Measurements from ENCODE around the gene CLDN2.
A peak's percentile ranks its signal among the peaks of the same experiment; 100 is the strongest.
"Not testable (repeated sequence)": the region's sequence is repeated elsewhere in the genome, so short reads cannot be mapped to it uniquely, and the experiment has no call there.

Gene CLDN2

DNA sequence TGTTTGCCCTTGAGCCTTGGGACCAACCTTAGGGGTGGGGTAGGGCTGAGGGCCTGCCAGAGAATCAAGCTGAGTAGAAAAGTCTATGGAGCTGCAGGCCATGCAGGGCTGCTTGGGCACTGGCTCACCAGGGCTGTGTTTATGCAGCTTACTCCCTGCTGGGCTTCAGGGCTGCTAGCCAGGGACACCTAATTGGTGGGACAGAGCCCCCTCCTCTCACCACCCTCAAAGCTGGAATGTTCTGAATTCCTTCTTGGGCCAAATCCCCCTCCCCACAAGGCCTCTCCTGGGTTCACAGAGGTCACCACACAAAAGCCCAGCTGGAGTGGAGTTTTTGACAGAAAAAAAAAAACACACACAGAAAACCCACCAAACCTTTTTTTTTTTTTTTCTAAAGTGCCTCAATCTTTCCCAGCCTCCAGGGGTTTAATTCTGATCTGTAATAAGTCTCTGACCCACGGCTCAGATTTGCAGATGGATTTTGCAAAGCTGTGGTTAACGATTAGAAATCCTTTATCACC is at the start of gene CLDN2:
Gene CLDN2 (plus strand): TSS at position 471 of the 521 bp plus-strand sequence. CDS start 7,827 bp downstream, outside the sequence.
- DNase-seq, result no peak

GRCh38 chrX:106872796-106873195 is 47.4 kb upstream of the CLDN2 start:
- DNase-seq, result not testable (repeated sequence)

- no peak for DNase-seq
Observed at GRCh38 chrX:106874075-106874474, 46.1 kb upstream of the CLDN2 start.

DNA sequence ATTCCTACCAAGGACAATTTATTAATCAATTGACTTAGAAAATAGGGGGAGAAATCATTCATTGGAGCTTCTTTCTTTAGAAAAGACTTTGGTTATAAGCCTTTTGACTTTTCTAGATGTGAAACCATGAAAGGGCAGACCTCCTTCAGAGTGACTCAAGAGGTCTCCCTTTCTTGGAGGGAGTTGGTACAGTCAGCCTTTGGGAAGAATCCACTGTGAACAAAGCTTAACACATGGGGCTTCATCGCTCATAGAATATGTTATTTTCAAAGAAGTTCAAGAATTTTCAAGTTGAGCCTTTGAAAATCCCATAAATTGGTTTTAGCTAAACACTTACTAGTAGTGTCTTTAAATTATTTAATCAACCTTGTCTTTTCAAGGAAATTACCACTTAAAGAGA is 45.1 kb upstream of the CLDN2 start:
- DNase-seq, result no peak

DNA sequence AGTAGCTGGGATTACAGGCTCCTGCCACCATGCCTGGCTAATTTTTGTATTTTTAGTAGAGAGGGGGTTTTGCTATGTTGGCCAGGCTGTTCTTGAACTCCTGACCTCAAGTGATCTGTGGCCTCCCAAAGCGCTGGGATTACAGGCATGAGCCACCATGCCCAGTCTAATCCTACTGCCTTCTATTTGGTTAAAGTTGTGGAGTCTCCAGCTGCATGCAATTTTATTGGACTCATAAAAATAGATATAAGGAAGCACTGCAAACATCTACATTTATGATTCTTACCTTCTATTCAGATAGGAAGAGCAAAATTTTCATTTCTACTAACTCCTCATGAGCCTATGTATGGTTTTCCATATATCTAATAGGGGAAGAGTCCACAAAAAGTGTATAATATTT is 30.7 kb upstream of the CLDN2 start:
- DNase-seq, result no peak

DNA sequence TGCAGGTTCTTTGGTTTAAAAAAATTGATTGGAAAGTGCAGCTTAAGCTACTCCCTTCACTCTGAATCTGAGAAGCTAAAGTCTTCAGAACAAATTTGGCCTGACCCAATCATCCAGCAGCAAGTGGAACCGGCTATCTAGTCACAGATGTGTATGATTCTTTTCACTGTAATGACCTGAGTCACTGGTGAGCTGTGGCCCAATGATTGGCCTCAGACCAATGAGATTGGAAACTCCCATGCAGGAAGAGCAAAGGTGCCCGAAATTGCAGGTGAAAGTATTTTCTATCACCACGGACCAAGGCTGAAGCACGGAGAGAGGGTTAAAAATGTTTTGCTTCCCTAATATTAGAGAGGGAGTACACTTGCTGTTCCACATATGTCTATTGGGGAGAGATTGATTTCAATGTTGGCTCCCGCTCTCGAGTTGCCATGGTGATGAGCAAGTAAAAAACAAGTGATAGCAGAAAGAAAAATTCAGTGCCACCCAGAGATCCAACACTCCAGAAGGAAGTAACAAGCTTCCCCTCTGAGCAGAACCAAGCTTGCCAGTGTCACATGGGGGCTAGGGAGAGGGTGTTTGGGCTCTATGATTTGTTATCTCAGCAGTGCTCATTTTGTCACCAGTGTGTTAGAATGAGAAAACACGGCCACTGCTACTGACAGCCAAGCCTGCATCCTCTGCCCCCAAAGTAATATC is 28.3 kb upstream of the CLDN2 start:
- DNase-seq, result no peak

- peak; percentile 67 for DNase-seq
Observed at GRCh38 chrX:106894392-106894909, 25.8 kb upstream of the CLDN2 start.

DNA sequence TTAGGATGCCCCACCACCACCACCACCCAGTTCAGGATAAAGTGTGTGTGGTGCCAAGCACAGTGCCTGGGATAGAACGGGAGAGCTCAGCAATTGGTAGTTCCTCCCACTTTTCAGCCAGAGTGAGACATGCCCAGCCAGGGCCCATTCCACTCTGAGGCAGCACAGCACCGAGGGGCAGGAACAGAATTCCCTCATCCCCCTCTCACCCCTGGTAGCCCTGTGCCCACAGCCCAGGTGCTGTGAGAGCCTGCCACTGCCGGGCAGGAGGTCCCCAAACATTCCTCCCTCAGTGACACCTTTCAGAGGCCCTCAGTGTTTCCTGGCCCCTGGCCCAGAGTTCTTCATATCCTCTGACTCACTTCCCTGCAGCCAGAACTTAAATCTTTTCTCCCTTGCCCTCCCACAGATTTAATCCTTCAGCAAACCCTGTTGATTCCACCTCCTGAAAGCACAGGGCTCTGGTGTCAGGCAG is 25.2 kb upstream of the CLDN2 start:
- no peak for DNase-seq

DNA sequence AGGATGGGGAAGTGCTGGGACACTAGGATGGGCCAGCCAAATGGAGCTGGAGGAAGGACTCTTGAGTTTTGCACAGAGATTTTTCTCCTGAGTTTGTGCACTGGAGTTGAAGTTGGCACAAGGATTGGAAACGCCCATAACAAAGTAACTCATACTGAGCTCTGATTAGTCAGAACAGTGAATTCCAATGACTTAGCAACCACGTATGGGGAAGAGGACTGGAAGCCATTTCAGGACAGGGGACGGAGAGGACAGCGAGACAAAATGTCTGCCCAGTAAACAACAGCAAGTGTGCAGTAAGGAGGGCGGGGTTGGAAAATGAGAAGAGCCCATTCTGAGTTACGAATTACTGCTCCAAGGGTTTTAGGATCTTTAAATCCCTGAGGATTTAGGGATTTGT is 22.9 kb upstream of the CLDN2 start:
- DNase-seq, result no peak

GRCh38 chrX:106898462-106898861 is 21.7 kb upstream of the CLDN2 start:
- DNase-seq, result peak; percentile 7

DNA sequence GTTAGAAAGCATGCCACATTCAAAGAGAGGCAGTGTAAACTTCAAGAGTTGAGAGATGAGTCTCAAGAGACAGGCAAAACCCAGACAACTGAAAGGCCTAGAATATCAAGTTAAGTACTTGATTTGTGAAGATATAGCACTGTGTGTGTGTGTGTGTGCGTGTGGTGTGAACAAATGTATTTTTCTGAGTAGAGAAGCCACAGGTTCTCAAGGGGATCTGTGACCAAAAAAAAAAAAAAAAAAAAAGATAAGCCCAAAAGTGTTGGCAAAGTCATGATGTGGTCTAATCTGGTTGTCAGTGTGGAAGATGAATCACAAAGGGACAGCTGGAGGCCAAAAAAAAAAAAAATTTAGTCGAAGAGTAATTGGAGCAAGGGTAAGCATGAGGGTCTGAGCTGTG is 20.9 kb upstream of the CLDN2 start:
- no peak for DNase-seq

DNA sequence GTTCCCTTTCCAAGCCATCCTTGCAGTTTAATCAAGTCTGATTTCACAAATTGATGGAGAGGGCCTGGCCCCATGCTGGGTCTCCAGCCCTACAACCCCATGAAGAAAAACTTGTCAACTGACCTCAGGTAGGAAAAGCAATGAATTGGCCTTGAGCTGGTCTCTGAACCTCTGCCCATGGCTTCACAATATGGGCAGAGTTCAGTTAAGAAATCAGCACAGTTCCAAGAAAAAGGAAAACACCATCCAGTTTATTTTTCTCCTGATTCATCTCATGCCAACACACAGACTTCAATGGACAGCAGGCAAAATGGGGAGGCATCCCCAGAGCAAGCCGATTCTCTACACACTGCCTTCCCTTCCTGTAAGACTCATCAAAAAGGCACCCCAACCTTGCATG is 20.4 kb upstream of the CLDN2 start:
- DNase-seq, result no peak

DNA sequence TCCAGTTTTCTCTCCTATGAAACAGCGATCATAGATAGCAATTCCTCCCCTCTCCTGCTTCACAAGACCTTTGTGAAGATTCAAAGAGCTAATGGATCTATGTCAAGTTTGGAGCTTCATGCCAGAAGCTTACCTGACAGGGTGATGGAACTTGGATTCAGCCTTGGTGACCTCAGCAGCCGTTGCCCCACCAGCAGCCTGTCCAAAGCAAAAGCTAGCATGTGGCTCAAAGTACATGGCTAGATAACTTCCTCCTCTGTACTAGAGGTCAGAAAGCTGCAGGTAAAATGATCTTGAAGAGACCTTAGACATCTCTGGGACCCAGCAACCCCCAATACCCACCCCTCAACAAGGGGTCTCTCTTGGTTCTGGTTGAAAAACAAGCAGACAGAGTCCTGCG is 18.9 kb upstream of the CLDN2 start:
- DNase-seq, result no peak

DNA sequence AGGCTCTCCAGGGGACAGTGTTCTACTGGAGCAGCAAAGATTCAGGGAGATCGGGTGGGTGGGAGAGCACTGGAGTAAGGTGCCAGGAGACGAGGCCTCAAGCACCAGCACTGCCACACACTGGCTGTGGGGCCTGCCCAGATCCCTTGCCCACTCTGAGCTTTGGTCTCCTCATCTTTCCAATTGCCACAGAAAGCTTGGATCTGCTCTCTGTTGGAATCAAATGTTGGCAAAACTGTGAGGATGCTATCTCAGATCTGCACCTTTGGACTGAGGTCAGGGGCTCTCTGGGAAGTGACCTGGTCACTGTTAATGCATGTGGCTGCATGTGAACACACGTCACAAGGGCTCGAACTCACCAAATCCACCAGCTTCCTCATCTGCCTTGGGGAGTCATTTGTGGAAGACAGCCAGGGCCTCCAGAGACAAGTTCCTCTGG is 18.4 kb upstream of the CLDN2 start:
- DNase-seq, result no peak

DNA sequence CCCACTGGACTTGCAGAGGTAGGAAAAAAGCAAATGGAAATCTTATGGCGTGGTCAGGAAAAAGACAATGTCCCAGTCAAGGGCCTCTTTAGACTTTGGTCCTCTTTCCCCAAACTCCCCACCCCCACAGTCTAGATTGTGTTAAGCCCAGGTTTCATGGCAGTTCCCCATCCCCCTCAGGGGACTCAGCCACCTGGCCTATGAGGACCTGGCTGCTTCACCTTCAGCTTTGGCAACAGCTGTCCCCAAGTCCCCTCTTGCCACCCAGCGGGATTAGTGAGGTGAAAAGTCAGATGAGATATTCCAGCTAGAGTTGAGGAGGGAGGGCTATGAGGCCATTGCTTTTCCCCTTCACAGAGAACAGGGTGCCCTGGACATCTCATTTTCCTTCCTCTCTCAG is 17.5 kb upstream of the CLDN2 start:
- no peak for DNase-seq

DNA sequence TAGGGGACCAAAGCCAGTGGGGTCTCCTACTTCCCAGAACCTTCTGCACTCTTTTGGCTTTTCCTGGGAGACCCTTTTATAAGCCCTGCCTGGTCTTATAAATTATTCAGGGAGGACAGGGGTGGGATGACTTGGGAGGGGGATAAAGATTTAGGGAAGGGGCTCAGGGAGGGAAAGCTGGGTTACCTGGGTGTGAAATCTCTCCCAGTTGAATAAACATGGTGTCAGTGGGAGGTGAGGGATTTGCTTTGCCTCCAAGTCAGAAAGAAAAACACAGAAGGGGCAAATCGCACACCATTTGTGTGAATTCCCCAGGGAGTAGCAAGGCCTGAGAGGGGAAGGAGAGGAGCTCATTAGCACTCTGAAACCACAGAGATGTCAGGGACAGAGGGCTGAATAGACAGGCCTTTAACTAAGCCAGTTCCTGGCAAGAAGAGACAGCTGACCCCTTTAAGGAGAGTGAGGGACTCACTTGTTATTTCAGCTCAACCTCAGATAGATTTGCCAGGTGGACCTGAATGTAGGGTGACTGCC is 16.8 kb upstream of the CLDN2 start, which contains the start of gene RIPPLY1:
Gene RIPPLY1 (minus strand): TSS at position 51 of the 534 bp plus-strand sequence. CDS start 54 bp downstream, outside the sequence.
- no peak for DNase-seq

DNA sequence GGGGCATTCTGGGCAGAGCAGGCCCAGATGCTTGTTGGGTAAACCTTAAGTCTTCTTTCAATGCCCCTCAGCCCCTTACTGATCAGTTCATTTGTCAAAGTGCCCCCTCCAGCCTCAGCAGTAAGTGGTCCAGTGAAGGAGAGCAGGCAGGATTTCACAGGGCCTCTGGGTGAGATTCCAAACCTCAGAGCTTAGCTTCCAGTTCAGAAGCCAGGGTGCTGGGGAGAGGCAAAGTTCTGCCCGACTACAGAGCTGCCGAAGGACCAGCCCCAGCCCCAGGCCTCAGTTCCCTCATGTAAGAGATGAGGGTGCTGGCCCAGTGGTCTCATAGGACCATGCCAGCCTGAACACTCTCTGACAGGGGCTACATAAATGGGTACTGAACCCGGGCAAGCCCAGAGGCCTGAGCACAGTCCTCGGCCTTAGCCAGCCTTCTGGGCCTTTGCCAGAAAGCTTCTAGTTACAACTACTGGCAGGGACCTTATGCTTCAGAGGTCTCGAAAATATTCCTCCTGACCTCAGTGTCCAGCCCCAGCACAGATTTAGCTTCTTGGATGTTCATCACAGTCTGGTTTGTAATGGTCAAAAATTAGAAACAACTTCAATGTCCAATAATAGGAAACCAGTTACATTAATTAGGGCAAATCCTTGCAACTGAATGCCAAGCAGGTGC is 16.2 kb upstream of the CLDN2 start:
- no peak for DNase-seq

- no peak for DNase-seq
Observed at GRCh38 chrX:106905064-106905708, 15.0 kb upstream of the CLDN2 start.

GRCh38 chrX:106906361-106906760 is 13.8 kb upstream of the CLDN2 start:
- DNase-seq, result no peak

DNA sequence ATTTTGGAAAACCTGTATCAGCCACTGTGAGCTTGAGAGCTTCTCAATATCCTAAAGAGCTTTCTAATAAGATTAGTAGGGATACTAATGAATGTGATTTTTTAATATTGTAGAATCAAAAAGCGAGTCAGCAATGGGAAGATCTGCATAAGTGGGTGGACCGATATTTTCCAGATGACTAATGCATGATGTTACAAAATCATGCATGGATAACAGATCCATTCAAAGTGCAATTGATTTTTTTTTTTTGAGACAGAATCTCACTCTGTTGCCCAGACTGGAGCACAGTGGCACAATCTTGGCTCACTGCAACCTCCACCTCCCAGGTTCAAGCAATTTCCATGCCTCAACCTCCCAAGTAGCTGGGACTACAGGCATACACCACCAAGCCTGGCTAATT is 7.3 kb upstream of the CLDN2 start:
- DNase-seq, result no peak

- no peak for DNase-seq
Observed at GRCh38 chrX:106917830-106918500, 2.2 kb upstream of the CLDN2 start.

- no peak for DNase-seq
Observed at GRCh38 chrX:106921637-106922036, 1.4 kb downstream of the CLDN2 start.

Measured in midbrain (tissue), 1 donor.